ENCODE measurements around the gene MT1M.
"Not testable (repeated sequence)": the region's sequence is repeated elsewhere in the genome, so short reads cannot be mapped to it uniquely, and the experiment has no call there.

Gene MT1M

DNA sequence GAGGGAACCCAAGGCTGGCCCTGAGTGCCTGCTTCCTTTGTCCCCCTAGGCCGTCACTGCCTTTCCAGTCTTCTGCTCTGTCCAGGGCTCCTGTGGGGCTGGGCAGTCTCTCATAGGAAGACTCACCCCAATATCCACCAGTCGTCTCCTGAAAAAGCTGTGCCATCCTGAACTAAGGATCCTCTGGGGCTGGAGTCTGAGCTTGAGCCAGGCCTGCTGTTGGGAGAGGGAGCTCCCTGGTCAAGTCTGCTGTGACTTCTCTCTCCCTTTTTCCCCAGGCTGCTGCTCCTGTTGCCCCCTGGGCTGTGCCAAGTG lies 38.1 kb downstream of the MT1M start:
- FAIRE-seq, result no peak
- DNase-seq (ENCODE audit: insufficient read length, low spot score), result no peak

- not testable (repeated sequence) for DNase-seq (ENCODE audit: insufficient read length, low spot score); FAIRE-seq
These were observed 39.2 kb downstream of the MT1M start for GRCh38 chr16:56671691-56672090.

DNA sequence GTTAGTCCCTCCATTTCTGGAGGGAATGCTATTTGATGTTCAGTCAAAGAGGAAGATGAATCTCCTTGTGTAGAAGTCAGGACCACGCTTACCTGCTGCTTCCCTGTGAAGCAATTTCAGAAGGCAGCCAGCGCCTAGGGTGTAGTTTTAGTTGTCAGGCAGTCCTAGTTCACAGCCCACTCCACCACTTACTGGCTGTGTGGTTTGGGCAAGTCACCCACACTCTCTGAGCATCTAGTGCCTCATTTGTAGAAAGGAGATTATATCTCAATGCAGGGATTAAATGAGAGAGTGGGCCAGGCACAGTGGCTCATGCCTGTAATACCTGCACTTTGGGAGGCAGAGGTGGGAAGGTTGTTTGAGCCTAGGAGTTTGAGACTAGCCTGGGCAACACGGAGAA lies 39.7 kb downstream of the MT1M start:
- peak; percentile 31 for FAIRE-seq

DNA sequence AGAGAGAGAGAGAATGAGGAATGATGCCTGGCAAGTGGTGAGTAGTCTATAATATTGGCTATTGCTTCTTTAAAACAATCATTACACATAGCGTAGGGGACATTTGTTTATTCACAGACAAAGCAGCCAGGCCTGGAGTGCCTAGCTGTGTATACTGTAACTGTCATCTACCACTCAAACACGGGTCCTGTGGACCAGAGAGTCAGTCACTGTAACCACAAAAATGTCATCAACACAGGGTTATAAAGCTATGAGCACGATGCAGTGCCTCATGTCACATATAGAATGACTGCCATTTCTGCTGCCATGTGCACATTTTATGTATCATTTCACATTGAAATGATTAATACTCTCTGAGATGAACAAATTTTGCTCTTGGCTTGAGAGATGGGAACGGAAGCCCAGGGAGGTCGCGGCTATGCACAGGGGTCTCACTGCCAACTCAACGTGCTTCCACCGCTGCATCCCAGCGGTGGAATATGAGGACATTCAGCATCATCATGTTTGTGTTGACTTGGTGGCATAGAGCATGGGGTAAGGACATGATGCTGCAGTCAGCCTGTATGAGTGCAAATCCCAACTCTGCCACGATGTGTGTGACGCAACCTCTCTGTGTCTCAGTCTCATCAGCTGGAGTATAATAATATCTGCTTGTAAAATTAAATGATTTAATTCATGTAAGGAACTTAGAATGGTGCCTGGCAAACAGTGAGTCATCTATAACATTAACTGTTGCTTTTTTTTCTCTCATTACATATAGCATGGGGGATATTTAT lies 40.5 kb downstream of the MT1M start:
- FAIRE-seq, result peak; percentile 33
- DNase-seq (ENCODE audit: insufficient read length, low spot score), result no peak

More for the DNA sequence above, 39.7 kb downstream of the MT1M start:
- DNase-seq (ENCODE audit: insufficient read length, low spot score), result not testable (repeated sequence)

GRCh38 chr16:56673921-56674320 lies 41.5 kb downstream of the MT1M start:
- DNase-seq (ENCODE audit: insufficient read length, low spot score), result no peak

GRCh38 chr16:56674570-56674969 lies 42.1 kb downstream of the MT1M start:
- not testable (repeated sequence) for FAIRE-seq; DNase-seq (ENCODE audit: insufficient read length, low spot score)

More at GRCh38 chr16:56673921-56674320, 41.5 kb downstream of the MT1M start:
- FAIRE-seq, result no peak

DNA sequence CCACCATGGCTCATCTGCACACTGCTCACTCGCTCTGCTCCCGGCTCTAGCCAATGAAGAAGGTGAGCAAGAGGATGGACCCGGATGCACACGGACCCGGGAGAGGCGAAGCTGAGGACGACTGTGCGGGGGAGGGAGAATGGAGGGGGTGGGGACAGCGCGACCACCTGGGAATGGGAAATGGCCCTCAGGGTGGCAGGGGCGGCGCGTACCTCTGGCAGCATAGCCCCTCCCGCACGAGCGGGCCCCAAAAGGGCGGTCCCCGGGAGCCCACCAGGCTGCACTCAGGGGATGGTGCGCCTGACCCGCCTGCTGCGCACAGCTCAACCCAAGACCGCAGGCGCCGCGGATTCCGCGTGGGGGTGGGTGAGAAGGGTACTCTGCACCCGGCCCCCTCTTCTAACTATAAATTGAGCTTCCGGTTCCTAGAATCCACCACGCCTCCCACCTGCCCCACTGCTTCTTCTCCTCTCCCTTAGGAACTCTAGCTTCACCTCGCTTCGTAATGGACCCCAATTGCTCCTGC lies 43.3 kb downstream of the MT1M start:
- DNase-seq (ENCODE audit: insufficient read length, low spot score), result no peak
- FAIRE-seq, result no peak

GRCh38 chr16:56677474-56677873 lies 45.0 kb downstream of the MT1M start:
- FAIRE-seq (no peak), DNase-seq (ENCODE audit: insufficient read length, low spot score) (no peak)

DNA sequence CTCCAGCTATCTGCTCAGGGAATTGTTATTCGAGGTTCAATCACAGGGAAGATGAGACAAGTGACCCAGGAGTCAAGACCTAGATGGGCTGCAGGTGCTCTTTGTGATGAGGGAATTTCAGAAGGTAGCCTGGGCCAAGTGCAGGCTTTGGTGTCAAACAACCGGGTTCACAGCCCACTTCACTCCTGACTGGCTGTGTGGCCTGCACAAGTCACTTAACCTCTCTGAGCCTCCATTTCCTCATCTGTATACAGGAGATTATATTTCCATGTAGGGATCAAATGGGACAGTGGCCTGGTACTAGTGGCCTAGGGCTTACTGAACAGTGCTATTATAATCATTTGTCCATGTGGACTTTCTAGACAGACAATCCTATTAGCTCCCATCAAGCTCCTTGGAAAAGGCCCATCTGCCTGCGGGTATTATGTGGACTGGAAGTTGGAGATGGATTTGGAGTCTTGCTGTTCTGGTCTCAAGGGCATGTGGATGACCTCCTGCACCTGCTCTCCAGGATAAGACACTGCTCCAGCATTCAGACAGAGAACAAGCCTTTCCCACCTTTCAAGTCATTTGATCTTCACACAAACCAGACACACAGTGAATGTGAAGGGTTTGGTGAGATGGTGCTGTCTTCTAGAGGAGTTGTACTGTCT lies 46.7 kb downstream of the MT1M start:
- FAIRE-seq, result no peak
- no peak for DNase-seq (ENCODE audit: insufficient read length, low spot score)

- FAIRE-seq, result no peak
- no peak for DNase-seq (ENCODE audit: insufficient read length, low spot score)
These were observed 47.4 kb downstream of the MT1M start for GRCh38 chr16:56679818-56680217.

- DNase-seq (ENCODE audit: insufficient read length, low spot score), result peak; percentile 88
- FAIRE-seq, result peak; percentile 63
These were observed 49.7 kb downstream of the MT1M start, which contains the start of gene MT1X for GRCh38 chr16:56681939-56682702. MT1X (plus strand) TSS chr16:56682470; CDS start chr16:56682541, 71 bp downstream.

GRCh38 chr16:56682703-56683397 lies 50.4 kb downstream of the MT1M start:
- no peak for FAIRE-seq

More at GRCh38 chr16:56682703-56683397, 50.4 kb downstream of the MT1M start:
- no peak for DNase-seq (ENCODE audit: insufficient read length, low spot score)

All from HTR-8/SVneo (cell line).